Stimulated activated naive CD4-positive, alpha-beta T cell treated with Interleukin-2 at 50 U/mL for 16 hours (primary cell): Measurements from ENCODE around the gene ATXN1.

Experiments used
- DNase-seq: peaks from one replicate; lab custom pipeline; 2025; lab: John Stamatoyannopoulos, UW

The ATXN1 gene

DNA sequence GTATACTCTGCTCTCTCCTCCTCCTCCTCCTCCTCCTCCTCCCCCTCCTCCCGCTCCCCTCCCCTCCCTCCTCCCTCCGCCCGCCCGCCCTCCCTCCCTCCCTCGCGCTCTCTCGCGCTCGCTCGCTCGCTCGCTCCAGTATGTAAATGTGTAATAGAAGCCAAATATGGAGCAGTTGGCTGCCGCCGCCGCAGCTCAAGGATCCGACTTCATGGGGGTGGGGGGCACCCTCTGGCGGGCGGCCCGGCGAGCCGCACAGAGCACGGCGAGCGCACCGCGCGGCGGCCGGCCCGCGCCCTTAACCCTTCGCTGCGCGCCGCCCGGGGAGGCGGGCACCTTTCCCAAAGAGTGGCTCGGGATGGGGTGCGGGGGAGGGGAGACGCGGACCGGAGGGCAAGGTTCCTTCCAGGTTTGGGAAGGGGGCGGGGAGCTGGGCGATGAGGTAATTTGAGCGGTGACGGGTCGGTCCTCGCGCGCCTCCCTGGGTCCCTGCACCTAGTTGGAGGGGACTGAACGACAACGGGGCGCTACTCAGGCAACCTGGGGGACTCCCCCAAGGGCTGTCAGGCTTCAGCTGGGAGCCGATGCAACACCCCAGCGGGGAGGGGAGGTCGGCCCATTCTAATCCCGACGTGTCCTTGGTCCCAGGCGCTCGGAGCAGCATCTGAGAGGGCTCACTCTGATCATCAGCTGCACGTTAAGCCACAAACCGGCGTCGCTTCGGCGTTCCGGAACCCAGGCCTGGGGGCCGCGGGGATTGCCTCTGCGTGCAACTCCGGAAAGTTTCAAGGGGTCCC lies 409 bp upstream of the ATXN1 start:
- peak; percentile 82 for DNase-seq

- peak; percentile 77 for DNase-seq
Measured at GRCh38 chr6:16759646-16760515, 1.4 kb downstream of the ATXN1 start.

GRCh38 chr6:16759181-16759645 lies 2.0 kb downstream of the ATXN1 start:
- no peak for DNase-seq

GRCh38 chr6:16758163-16758975 lies 2.9 kb downstream of the ATXN1 start:
- DNase-seq = no peak

GRCh38 chr6:16757332-16757731 lies 3.9 kb downstream of the ATXN1 start:
- DNase-seq = no peak

DNA sequence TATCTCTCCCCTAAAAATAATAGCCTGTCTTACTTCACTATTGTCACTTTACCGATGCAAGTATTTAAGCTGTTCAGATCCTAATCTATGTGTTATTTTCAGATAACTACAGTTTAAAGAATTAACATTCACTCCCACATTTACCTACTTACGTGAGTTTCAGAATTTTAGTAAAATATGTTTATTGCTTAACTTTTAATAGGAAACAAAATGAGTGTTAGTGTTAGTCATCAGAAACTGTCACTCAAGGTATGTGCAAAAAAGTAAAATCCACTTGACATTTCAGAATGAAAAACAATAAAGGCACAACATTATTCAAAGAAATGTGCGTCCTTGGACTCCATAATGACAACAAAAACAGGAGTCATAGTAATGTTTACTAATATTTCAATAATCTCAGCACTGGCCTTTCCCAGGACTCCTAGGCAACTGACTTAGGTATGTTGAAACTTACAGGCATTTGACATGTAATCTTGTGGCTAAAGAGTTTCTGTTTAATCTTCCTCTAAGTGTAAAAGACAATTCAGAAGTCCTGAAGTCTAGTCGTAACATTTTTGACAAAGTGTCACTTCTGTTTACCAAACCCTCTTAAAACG lies 4.5 kb downstream of the ATXN1 start:
- DNase-seq = no peak

DNA sequence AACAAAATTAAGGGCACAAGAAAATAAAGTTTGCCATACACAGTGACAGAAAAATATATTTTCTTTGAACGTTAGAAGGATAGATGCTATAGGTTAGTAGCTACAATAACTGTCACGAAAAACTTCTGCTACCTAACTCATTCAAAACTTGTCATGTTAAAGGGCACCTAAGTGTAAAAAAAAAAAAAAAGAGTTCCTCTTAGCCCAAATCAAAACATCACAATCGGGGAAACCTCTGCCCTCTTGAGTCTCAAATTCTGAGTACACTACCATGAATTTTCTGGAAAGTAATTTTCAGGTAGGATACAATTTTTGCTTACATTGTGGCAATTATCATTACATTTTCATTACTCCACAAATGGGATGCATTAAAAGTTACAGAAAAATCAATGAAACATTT lies 5.7 kb downstream of the ATXN1 start:
- DNase-seq = no peak

DNA sequence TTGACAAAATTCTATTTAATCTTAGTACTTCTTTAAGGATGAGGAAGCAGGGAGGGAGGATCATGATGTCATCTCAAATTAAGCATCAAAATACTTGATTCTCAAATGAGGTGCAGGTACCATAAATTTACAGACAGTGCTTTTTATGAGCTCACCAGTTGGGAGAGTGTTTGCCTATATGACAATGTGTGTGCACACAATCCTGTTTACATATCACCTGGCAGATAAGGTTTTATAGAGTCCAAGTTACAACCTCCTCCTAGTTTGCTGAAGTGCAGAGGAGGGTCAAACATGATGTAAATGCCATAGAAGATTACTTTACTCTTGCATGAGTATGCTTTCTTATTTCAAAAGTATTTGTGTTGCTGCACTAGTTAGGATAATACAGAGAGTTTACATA lies 6.4 kb downstream of the ATXN1 start:
- no peak for DNase-seq

GRCh38 chr6:16754274-16754673 lies 7.0 kb downstream of the ATXN1 start:
- no peak for DNase-seq

DNA sequence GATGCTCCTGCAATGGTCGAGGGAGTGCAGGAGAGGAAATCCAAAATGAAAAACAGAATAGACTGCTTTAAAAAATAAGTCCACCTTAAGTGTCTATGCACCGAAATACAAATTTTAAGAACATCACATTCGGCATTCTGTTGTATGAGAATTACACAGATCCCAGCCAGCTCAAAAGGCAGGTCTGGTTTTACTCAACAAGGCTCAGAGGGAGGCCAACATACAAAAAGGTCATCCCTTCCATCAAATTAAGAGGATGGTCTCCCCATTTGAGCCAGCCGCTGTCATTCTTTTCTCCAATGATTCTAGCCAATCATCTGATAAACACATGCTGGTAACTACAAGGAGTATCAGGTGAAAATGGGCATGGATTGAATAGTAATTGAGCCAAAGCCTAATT lies 7.9 kb downstream of the ATXN1 start:
- DNase-seq = no peak

DNA sequence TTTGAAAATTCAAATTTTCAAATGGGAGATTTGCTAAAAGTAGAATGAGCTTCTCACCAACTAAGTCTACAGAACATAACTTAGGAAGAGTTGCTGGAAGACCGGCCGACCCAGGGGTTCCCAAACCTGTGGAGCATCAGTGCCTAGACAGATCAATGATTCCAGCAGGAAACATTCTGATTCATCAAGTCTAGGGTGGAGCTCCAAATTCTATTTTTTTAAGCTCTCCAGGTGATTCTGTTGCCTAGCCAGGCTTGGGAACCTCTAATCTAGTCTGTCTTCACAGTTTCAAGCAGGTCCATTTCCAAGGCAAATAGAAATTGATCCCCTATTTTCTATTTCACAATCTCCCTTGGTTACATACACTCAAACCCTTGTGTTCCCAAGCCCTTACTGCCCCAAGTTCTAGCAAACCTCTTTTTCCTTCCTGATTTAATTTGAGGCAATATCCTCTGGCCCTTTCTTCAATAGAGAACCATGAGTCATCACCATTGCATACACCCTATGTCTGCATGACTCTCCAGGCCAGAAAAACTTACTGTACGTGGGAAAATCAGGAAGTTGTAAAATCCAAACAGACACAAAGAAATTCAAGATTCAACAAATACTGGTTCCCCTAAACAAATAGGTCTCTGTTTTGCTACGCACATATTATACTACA lies 8.9 kb downstream of the ATXN1 start:
- no peak for DNase-seq

DNA sequence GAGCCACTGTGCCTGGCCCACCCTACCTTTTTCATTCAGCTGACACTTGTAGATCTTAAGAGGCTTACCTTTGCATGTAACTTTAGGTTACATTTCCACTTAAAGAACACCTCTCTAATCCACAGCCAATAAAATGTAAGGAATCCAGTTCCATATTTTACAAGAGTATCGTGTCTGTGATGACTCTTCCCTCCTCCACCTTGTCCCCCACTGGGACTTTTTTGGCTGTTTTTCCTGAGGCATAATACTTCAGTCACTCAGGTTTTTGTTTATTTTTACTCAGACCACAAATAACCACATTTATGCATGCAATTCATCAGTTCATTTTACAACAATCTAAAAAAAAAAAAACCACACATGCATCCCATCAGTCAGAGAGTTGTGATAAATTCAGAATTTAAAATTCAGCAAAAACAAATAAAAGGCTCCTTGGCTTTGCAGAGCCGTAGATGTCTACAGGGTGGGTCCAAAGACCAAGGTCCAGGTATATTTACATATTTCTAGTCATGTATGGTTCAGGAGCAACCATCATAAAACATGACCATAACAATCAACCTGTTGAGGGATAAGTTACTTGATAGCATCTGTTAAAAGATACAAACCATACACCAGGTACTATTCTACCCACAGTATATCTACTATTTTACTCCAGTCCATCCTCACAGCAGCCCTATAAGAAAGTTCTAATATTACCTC lies 9.9 kb downstream of the ATXN1 start:
- no peak for DNase-seq

DNA sequence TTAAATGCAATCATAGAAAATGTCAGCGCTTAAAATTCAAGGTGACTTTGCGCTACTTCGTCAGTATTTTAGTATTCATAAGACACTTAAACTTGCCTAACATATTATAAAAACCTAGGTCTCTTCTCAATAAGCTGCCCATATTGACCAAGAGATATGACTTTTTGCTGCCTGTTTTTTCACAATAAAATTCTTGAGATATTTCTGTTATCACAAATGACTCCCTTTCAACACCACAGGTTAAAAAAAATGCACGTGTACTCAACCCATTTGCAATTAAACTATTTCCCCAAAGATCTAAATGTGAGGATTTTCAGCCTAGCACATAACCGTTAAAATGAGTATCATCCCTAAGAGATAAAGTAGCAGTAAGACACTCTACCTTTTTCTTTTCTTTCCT lies 10.7 kb downstream of the ATXN1 start:
- DNase-seq = no peak

DNA sequence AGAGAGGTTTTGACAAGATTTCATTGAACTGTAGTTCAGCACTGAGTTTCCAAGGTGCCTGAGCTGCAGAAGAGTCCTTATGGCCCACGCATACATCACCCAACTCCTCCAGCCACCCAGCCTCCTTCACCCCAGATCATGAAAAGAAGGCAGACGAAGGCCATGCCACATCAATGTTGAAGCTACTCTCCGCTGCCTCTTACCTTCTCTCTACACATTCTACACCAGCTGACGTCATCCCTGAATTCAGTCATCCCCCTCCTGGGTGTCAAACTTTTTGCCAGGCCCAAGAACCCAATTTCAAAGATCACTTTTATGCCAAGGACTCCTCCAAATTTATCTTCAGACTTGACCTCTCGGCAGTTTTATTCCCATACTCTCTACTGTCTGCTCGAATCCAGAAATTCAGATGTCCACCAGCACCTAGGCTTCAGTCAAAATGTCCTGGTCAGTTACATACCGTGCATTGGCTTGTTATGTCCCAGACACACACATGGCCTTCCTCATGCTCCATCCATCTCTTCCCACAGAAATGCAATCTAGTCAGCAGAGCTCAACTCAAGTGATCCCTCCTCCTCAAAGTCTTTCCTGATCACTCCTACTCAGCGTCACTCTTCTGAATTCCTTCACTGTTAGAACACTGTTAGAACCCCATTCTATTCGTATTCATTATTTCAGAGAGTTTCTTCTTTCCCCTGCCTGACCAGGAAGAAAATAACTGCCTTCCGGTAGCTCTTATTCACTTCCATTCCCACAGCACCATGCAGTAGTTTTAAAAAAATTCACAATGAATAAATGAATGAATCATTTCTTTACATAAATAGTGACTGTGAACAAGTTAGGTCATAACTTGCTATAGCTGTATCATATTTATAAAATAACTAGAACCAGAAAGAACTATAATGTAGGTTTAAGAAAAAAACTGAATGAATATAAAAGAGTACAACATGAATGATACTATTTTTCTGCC lies 11.5 kb downstream of the ATXN1 start:
- DNase-seq = no peak

DNA sequence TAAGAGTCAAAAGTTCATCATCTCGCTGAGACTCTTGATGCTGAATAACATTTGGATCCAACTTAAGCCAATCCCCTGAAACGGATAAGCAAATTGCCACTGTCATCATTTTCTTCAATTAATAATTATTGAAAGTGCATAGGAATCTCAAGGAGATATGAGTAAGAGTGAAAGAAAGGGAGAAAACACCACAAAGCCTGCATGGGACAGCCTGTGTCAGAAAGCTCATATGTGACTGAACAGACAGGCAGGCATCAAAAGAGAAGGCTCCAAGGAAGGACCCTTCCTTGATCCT lies 13.3 kb downstream of the ATXN1 start:
- DNase-seq = no peak

DNA sequence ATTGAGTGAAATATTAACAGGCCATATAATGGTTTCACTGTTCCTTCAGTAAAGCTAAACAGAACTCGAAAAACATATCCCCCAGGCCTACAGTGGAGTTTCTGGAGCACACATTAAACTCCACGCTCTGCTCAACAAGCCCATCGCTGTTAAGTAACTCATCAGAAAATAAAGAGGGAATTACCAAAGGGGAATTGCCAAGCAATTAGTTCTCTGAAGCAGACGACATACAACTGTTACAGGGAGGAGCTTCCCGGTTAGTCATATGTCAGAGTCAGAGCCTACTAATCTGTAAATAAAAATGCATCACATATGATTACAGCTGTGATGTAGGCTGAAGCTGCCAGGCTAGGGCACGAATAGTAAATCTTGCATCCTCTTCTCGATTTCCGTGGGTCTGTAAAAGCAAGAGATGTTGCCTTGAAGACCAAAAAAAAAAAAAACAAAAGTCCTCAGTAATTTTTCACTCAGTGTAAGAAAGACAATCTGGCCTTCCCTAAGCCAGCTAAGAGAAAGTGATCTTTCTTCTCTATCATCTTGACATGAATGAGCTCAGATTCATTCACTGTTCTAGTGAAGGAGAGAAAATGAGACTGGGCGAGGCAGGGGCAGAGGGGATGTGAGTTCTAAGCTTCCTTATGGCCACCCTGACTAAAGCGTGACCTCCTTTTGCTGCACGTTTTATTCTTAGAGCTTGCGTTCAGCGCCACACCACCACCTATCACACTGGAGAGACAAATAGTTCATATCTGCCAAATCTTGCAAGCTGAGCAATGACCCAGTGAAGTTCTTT lies 13.8 kb downstream of the ATXN1 start:
- no peak for DNase-seq

- DNase-seq = no peak
Measured at GRCh38 chr6:16746812-16747211, 14.4 kb downstream of the ATXN1 start.

DNA sequence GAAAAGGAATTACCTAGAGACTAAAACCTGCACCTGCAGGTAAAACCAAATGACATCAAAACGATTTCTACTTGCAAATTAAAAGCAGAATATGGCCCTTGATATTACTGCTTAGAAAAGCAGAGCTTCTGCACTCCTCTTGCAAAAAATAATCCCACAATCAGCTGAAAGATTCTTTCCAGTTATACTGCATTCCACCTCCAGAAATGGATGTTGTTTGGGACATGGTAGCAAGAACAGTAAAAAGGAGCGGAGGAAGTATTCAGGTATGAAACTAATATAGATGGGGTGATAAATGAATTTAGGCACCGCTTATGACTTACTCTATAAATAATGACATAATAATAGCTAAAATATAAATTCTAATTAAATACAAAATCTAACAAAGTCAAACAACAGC lies 14.9 kb downstream of the ATXN1 start:
- no peak for DNase-seq

DNA sequence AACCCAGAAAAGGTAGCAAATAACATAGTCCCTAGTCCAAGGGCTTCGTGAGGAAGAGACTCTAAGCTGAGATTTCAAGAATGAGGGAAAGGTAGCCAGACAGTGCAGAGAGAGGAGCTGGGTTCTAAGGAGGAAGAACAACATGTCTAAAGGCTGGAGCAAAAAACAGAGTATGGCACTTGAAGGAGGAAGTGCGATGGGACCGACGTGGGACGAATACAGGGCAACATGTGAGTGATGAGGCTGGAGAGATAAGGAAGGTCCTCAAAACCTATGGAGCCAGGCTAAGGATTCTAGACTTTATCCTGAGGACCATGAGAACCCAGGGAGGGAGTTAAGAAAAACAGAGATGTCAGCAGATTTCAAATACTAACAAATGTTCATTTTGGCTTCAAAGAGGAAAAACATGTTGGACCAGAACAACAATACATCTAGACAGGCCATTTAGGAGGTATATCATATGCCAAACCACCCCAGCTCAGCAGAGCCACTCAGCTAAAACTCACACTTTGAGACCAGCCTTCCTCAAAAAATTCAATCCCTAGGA lies 17.5 kb downstream of the ATXN1 start:
- DNase-seq = no peak
